Epithelial cell of esophagus (primary cell): ENCODE results near the gene FAM186B.

Experiments used
- DNase-seq: peaks from one replicate; pipeline ENCODE4 v3.0.0; 2010; ENCODE audit warnings: low read depth
- H3K4me3 ChIP-seq: 2 replicates; pipeline ENCODE4 v1.5.1; 2011; ENCODE audit warnings: mild to moderate bottlenecking, low read length, control low read depth
- CTCF ChIP-seq: IDR thresholded peaks from 2 replicates; pipeline ENCODE4 v1.5.1; 2011; ENCODE audit warnings: low read depth, mild to moderate bottlenecking, low read length, control low read depth, inconsistent platforms; ENCODE audit not compliant: insufficient read depth; ENCODE audit errors: missing control alignments

The FAM186B gene

GRCh38 chr12:49633703-49634345 is 28.4 kb upstream of the FAM186B start:
- DNase-seq, result no peak
- H3K4me3 ChIP-seq, result no peak overlapping the region
- no peak for TF ChIP-seq CTCF

- TF ChIP-seq CTCF, result no peak
- DNase-seq, result no peak
- no peak overlapping the region for H3K4me3 ChIP-seq
Measured at GRCh38 chr12:49632986-49633702, 27.7 kb upstream of the FAM186B start.

GRCh38 chr12:49632401-49632800 is 27.0 kb upstream of the FAM186B start:
- no peak overlapping the region for H3K4me3 ChIP-seq
- no peak for DNase-seq
- TF ChIP-seq CTCF, result no peak

- H3K4me3 ChIP-seq, result no peak overlapping the region
- no peak for DNase-seq
- no peak for TF ChIP-seq CTCF
Measured at GRCh38 chr12:49631336-49631907, 26.0 kb upstream of the FAM186B start.

- no peak overlapping the region for H3K4me3 ChIP-seq
- no peak for TF ChIP-seq CTCF
- DNase-seq, result peak; percentile 53
Measured at GRCh38 chr12:49627752-49628360, 22.4 kb upstream of the FAM186B start.

GRCh38 chr12:49626836-49627235 is 21.4 kb upstream of the FAM186B start:
- TF ChIP-seq CTCF, result no peak

More at GRCh38 chr12:49626836-49627235, 21.4 kb upstream of the FAM186B start:
- H3K4me3 ChIP-seq, result no peak overlapping the region
- DNase-seq, result no peak
